ENCODE data around the gene PRSS27.

DNA sequence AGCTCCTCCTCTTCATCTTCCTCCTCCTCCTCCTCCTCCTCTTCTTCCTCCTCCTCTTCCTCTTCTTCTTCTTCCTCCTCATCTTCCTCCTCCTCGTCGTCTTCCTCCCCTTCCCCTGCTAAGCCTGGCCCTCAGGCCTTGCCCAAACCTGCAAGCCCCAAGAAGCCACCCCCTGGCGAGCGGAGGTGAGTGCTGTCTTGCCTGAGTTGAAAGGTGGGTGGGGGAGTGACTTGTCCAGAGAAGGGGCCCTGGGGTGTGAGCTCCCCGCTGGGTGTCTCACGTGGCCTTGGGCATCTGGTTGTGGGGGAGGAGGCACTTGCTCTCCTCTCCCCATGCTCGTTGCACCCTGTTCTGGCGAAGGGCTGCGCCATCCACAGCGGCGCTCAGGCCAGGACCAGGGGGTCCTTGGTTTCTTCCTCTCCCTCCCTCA lies 49.1 kb upstream of the PRSS27 start:
- TF ChIP-seq, protein P1, sequence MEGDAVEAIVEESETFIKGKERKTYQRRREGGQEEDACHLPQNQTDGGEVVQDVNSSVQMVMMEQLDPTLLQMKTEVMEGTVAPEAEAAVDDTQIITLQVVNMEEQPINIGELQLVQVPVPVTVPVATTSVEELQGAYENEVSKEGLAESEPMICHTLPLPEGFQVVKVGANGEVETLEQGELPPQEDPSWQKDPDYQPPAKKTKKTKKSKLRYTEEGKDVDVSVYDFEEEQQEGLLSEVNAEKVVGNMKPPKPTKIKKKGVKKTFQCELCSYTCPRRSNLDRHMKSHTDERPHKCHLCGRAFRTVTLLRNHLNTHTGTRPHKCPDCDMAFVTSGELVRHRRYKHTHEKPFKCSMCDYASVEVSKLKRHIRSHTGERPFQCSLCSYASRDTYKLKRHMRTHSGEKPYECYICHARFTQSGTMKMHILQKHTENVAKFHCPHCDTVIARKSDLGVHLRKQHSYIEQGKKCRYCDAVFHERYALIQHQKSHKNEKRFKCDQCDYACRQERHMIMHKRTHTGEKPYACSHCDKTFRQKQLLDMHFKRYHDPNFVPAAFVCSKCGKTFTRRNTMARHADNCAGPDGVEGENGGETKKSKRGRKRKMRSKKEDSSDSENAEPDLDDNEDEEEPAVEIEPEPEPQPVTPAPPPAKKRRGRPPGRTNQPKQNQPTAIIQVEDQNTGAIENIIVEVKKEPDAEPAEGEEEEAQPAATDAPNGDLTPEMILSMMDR (IDR thresholded peaks at IDR 0.05; ENCODE audit: low read depth, low read length), result no peak
- no peak for TF ChIP-seq POLR2A (IDR thresholded peaks at IDR 0.05; ENCODE audit: extremely low read depth, insufficient read length)

Measured in NB4 (cell line).